K562 (cell line): ENCODE results near the gene ADCY5. TPM values are rescaled to one million over a fixed set of nuclear protein-coding genes. Genes with fewer than 3 reads are reported as not detected.

Experiments used
- CBX1 ChIP-seq: sonication (generic); IDR thresholded peaks from 2 replicates; pipeline ENCODE4 v1.6.1; 2016; ENCODE audit warnings: antibody characterized with exemption, low read depth, mild to moderate bottlenecking
- CCNT2 ChIP-seq: IDR thresholded peaks from 2 replicates; pipeline ENCODE4 v1.6.1; 2011; ENCODE audit warnings: borderline replicate concordance, low read depth, mild to moderate bottlenecking, moderate library complexity, mixed read lengths, low read length; ENCODE audit not compliant: insufficient read length; ENCODE audit errors: extremely low read depth
- HDAC8 ChIP-seq: fragments of 450-650 bp; IDR thresholded peaks from 2 replicates; pipeline ENCODE4 v1.6.1; 2016; ENCODE audit warnings: mild to moderate bottlenecking, missing genetic modification characterization, moderate library complexity, missing compliant biosample characterization
- STAT5A ChIP-seq: IDR thresholded peaks from 2 replicates; pipeline ENCODE4 v1.6.1; 2012; ENCODE audit warnings: low read length, inconsistent platforms, borderline replicate concordance
- WHSC1 ChIP-seq: IDR thresholded peaks from one replicate; pipeline ENCODE4 v1.6.1; 2012; ENCODE audit warnings: low read length, control low read depth, inconsistent platforms
- ZNF609 ChIP-seq: sonication (generic); formaldehyde crosslinking; IDR thresholded peaks from 2 replicates; pipeline ENCODE4 v1.8.1; 2023; ENCODE audit warnings: missing genetic modification reagents, mild to moderate bottlenecking, borderline replicate concordance
- polyA plus RNA-seq, 8 experiments: library from polyadenylated mRNA; depleted of rRNA in 4 of 8; stranded (reverse) in 5 of 8; unstranded in 3 of 8; fragments of >200 nt; fragmentation: Nextera tagmentation in 2 of 8; fragmentation: Illumina TruSeq in 1 of 8; extraction: Ambion mirVana in 2 of 8; extraction: Trizol in 1 of 8; gene quantifications; 2 replicates each; pipeline versions ENCODE4 v1.2.1 to v1.2.3, GENCODE V29; 2011 to 2014; ENCODE audit warnings: inconsistent platforms in 1 of 8, missing spikeins in 1 of 8
- total RNA-seq, 7 experiments: library from RNA; depleted of rRNA in 6 of 7; stranded (reverse); fragments of >200 nt in 6 of 7; fragmentation: Illumina TruSeq in 2 of 7; extraction: Trizol in 2 of 7; gene quantifications; 2 replicates each; pipeline versions ENCODE4 v1.2.1 to v1.2.3, GENCODE V29; 2011 to 2021; ENCODE audit warnings: low replicate concordance in 1 of 7

The ADCY5 gene
- total and polyA plus RNA-seq, 9 of the 15 experiments (the other 6 are each of a cell fraction or from before 2014, with no cell fraction given) = under 0.01 TPM; not detected in 8

DNA sequence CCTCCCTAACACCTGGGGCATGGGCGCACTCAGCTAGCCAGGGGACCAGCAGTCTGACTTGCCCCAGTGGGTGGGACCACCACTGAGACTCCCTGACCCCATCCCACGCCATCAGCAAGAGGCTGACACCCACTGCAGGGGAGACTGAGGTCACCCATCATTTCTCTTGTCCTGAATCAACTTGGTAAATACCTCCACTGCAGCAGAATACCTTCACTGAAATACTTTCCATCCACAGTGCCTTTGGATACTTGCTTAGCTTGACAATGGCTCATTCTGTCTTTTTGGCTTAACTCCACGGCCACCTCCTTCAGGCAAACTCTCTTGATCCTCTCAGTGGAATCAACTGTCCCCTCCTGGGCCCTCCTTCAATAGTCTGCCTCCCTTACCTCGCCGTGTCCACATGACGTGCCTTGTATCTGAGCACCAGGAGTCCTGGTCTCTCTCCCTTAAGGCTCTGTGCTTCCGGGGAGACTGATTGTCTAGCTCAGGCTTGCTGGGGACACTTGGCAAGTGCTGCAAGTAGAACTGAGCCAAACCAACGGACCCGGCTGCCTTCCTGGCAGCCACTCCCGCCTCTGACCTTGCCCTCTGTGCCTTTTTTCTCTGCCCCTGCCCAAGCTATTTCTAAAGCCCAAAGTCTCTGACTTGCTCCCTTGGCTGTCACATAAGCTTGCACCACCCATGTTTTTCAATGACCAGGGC is 119.1 kb downstream of the ADCY5 start (continued):
- no peak for TF ChIP-seq ZNF609
- no peak for TF ChIP-seq STAT5A
- TF ChIP-seq HDAC8 (tag) = no peak
- no peak for TF ChIP-seq WHSC1
- TF ChIP-seq CCNT2 = no peak
- no peak for TF ChIP-seq CBX1
- TF ChIP-seq, all 486 proteins: peak for 0
